IMR-90 (cell line): ENCODE measurements around the gene RANBP10. TPM values are rescaled to one million over a fixed set of nuclear protein-coding genes. Genes with fewer than 3 reads are reported as not detected.

ENCODE experiments used
- ATAC-seq: fragments of 200-7000 bp; cut with Tn5 transposase; 2 replicates; pipeline ENCODE4 v1.9.1; 2020; ENCODE audit warnings: low read depth, mild to moderate bottlenecking, moderate library complexity
- BruUV-seq: library from RNA; stranded (reverse); fragments of 400-500 nt; replicated peaks from 2 replicates; lab custom pipeline; 2021; lab: Mats Ljungman, UMichigan
- CTCF ChIA-PET: fragments of 300-600 bp; formaldehyde crosslinking; extraction: SDS; loops from one replicate; lab custom pipeline; 2021; ENCODE audit warnings: antibody characterized with exemption; lab: Yijun Ruan, JAX
- POLR2A ChIA-PET: fragments of 300-600 bp; sonication (Branson Sonifier 250); formaldehyde crosslinking; loops from one replicate; lab custom pipeline; 2022; ENCODE audit warnings: antibody characterized with exemption; ENCODE audit not compliant: unreplicated experiment; lab: Charles Lee
- DNase-seq: peaks from one replicate; pipeline ENCODE4 v3.0.0; 2013
- H2AFZ ChIP-seq: replicated peaks from 2 replicates; pipeline ENCODE3; 2013; ENCODE audit warnings: low read length, mild to moderate bottlenecking; ENCODE audit not compliant: poor library complexity
- H2AK5ac ChIP-seq: 2 replicates; pipeline ENCODE4 v1.6.1; 2013; ENCODE audit warnings: low read depth, low read length, inconsistent platforms
- H2AK9ac ChIP-seq: replicated peaks from 2 replicates; pipeline ENCODE3; 2013; ENCODE audit warnings: mild to moderate bottlenecking, low read depth, low read length, moderate library complexity; ENCODE audit not compliant: poor library complexity
- H2BK120ac ChIP-seq: 2 replicates; pipeline ENCODE4 v1.6.1; 2013; ENCODE audit warnings: low read depth, low read length, inconsistent platforms
- H2BK15ac ChIP-seq: 3 replicates; pipeline ENCODE4 v1.6.1; 2013; ENCODE audit warnings: low read depth, low read length, inconsistent platforms
- H2BK20ac ChIP-seq: 2 replicates; pipeline ENCODE4 v1.6.1; 2013; ENCODE audit warnings: low read depth, mild to moderate bottlenecking, inconsistent platforms, low read length, moderate library complexity
- H2BK5ac ChIP-seq: 2 replicates; pipeline ENCODE4 v1.6.1; 2013; ENCODE audit warnings: mild to moderate bottlenecking, low read depth, low read length, inconsistent platforms; ENCODE audit not compliant: poor library complexity, severe bottlenecking
- H3K14ac ChIP-seq: replicated peaks from 2 replicates; pipeline ENCODE4 v1.6.1; 2013; ENCODE audit warnings: low read depth, low read length, inconsistent platforms
- H3K18ac ChIP-seq: 2 replicates; pipeline ENCODE4 v1.6.1; 2013; ENCODE audit warnings: low read depth, low read length, control low read depth
- H3K23ac ChIP-seq: 2 replicates; pipeline ENCODE4 v1.6.1; 2013; ENCODE audit warnings: low read depth, low read length, inconsistent platforms
- H3K27ac ChIP-seq: 2 replicates; pipeline ENCODE4 v1.5.1; 2013; ENCODE audit warnings: mild to moderate bottlenecking, control low read depth, low read length; ENCODE audit not compliant: insufficient read depth
- H3K27me3 ChIP-seq: 2 replicates; pipeline ENCODE4 v1.6.1; 2013; ENCODE audit warnings: low read length; ENCODE audit not compliant: control insufficient read depth, insufficient read depth
- H3K36me3 ChIP-seq: 2 replicates; pipeline ENCODE4 v1.6.1; 2013; ENCODE audit warnings: low read length, mixed read lengths; ENCODE audit not compliant: control insufficient read depth, insufficient read depth
- H3K4ac ChIP-seq: 2 replicates; pipeline ENCODE4 v1.6.1; 2013; ENCODE audit warnings: low read depth, low read length, inconsistent platforms
- H3K4me1 ChIP-seq: 2 replicates; pipeline ENCODE4 v1.6.1; 2013; ENCODE audit warnings: low read length, mixed read lengths; ENCODE audit not compliant: control insufficient read depth, insufficient read depth
- H3K4me2 ChIP-seq: 2 replicates; pipeline ENCODE4 v1.6.1; 2013; ENCODE audit warnings: low read depth, mild to moderate bottlenecking, control low read depth, low read length, moderate library complexity
- H3K4me3 ChIP-seq: 2 replicates; pipeline ENCODE4 v1.5.1; 2013; ENCODE audit warnings: low read depth, mild to moderate bottlenecking, control low read depth, low read length, moderate library complexity; ENCODE audit not compliant: insufficient read depth
- H3K56ac ChIP-seq: 2 replicates; pipeline ENCODE4 v1.6.1; 2013; ENCODE audit warnings: low read length, inconsistent platforms; ENCODE audit not compliant: insufficient read depth; ENCODE audit errors: extremely low read depth
- H3K79me1 ChIP-seq, 2 experiments: 2 replicates each; pipeline ENCODE4 v1.6.1; 2013; ENCODE audit warnings: low read length in 2 of 2, inconsistent platforms in 1 of 2, low read depth in 1 of 2
- H3K9ac ChIP-seq: 2 replicates; pipeline ENCODE4 v1.6.1; 2013; ENCODE audit warnings: low read depth, low read length, control low read depth
- H3K9me1 ChIP-seq: 2 replicates; pipeline ENCODE4 v1.6.1; 2013; ENCODE audit warnings: low read length, inconsistent platforms; ENCODE audit not compliant: insufficient read depth
- H3K9me3 ChIP-seq: 2 replicates; pipeline ENCODE4 v1.6.1; 2013; ENCODE audit warnings: low read length; ENCODE audit not compliant: control insufficient read depth, insufficient read depth
- H4K20me1 ChIP-seq: 2 replicates; pipeline ENCODE4 v1.6.1; 2013; ENCODE audit warnings: low read length, inconsistent platforms; ENCODE audit not compliant: insufficient read depth
- H4K5ac ChIP-seq: 2 replicates; pipeline ENCODE4 v1.6.1; 2013; ENCODE audit warnings: mild to moderate bottlenecking, low read depth, low read length, control low read depth
- H4K8ac ChIP-seq, 2 experiments: 2 replicates each; pipeline ENCODE4 v1.6.1; 2013; ENCODE audit warnings: low read depth in 2 of 2, low read length in 2 of 2, control low read depth in 1 of 2, inconsistent platforms in 1 of 2
- H4K91ac ChIP-seq: 2 replicates; pipeline ENCODE4 v1.6.1; 2013; ENCODE audit warnings: low read depth, low read length, inconsistent platforms; ENCODE audit not compliant: insufficient read depth
- FOS ChIP-seq: fragments of 150-350 bp; IDR thresholded peaks from 2 replicates; pipeline ENCODE4 v1.6.1; 2016; ENCODE audit warnings: low read depth, low read length
- MAFK ChIP-seq: IDR thresholded peaks from 2 replicates; pipeline ENCODE4 v1.6.1; 2012; ENCODE audit warnings: low read depth, low read length, improper control_type of control experiment
- NFE2L2 ChIP-seq: fragments of 150-350 bp; IDR thresholded peaks from 2 replicates; pipeline ENCODE4 v1.6.1; 2016; ENCODE audit warnings: low read depth, mild to moderate bottlenecking, low read length
- RAD21 ChIP-seq: IDR thresholded peaks from 2 replicates; pipeline ENCODE4 v1.6.1; 2012; ENCODE audit warnings: low read length, improper control_type of control experiment
- SMC3 ChIP-seq: fragments of 150-350 bp; IDR thresholded peaks from 2 replicates; pipeline ENCODE4 v1.6.1; 2016; ENCODE audit warnings: low read depth, mild to moderate bottlenecking, antibody characterized with exemption, low read length, moderate library complexity
- WGBS, 2 experiments: methylation state at CpG; one replicate each; pipeline versions ENCODE4 v1.1.5 to v1.1.7; 2013; ENCODE audit warnings: missing lambda C conversion rate in 2 of 2; ENCODE audit not compliant: insufficient read length in 1 of 2; ENCODE audit errors: extremely low coverage in 2 of 2; 5-methylcytosine and 5-hydroxymethylcytosine counted together
- dilution Hi-C: fragments of 300-500 bp; cut with HindIII; formaldehyde crosslinking; loops from one replicate; pipeline ENCODE4 v1.14.3; 2018; ENCODE audit warnings: low sequenced_read_pairs; ENCODE audit not compliant: unreplicated experiment
- in situ Hi-C: fragments of 300-500 bp; cut with MboI; formaldehyde crosslinking; loops from 3 replicates; pipeline ENCODE4 v1.14.3; 2019; ENCODE audit warnings: low sequenced_read_pairs, inconsistent platforms, mixed read lengths
- intact Hi-C: fragments of 100-400 bp; cut with micrococcal nuclease; formaldehyde crosslinking; loops from 2 replicates; pipeline ENCODE4 v1.10.0; 2022
- polyA plus RNA-seq, 3 experiments: library from polyadenylated mRNA; depleted of rRNA; stranded (reverse); fragments of >200 nt; gene quantifications; 2 replicates each; pipeline ENCODE4 v1.2.3, GENCODE V29; 2012; ENCODE audit warnings: low replicate concordance in 1 of 3
- total RNA-seq: library from RNA; depleted of rRNA; stranded (reverse); fragments of >200 nt; gene quantifications from 2 replicates; pipeline ENCODE4 v1.2.3, GENCODE V29; 2012
- TF ChIP-seq, protein P1 (sequence below): conservative IDR thresholded peaks from 2 replicates; pipeline ENCODE4 v1.5.1; 2012; ENCODE audit warnings: mild to moderate bottlenecking, low read depth, low read length, improper control_type of control experiment
- TF ChIP-seq, protein P2 (sequence below): fragments of 150-350 bp; IDR thresholded peaks from 2 replicates; pipeline ENCODE4 v1.6.1; 2016; ENCODE audit warnings: low read depth, mild to moderate bottlenecking, low read length, moderate library complexity, borderline replicate concordance
- TF ChIP-seq, protein P3 (sequence below): fragments of 150-350 bp; IDR thresholded peaks from 2 replicates; pipeline ENCODE4 v1.6.1; 2017; ENCODE audit warnings: mild to moderate bottlenecking, antibody characterized with exemption, low read length, low read depth

Gene RANBP10
- total and polyA plus RNA-seq, 2 of the 4 experiments (the other 2 are of a cell fraction): 2.7 to 12.1 TPM

DNA sequence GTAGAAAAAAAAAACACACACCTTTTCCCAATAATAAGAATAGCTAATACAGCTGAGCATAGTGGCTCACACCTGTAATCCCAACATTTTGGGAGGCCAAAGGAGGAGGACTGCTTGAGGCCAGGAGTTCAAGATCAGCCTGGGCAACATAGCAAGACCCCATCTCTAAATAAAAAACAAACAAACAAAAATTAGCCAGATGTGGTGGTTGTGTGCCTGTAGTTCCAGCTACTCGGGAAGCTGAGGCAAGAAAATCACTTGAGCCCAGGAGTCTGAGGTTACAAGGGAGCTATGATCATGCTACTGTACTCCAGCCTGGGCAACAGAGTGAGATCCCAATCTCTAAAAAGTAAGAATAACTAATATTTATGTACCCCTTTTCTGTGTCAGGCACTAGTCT lies 44.4 kb downstream of the RANBP10 start:
- intact Hi-C loops: no loop called here
- H2AFZ ChIP-seq: no peak overlapping the region
- H3K9me1 ChIP-seq: peaks cover 9% of the 10 kb centered on the region; the same call in 1 of the 2 replicates
- in situ Hi-C loops: no loop called here
- H2BK5ac ChIP-seq: no peak overlapping the region
- H3K4me1 ChIP-seq: no peaks in the 10 kb centered on the region
- no peak overlapping the region for H3K4ac ChIP-seq
- H3K23ac ChIP-seq: no peak overlapping the region
- H3K27me3 ChIP-seq: no peaks in the 10 kb centered on the region
- no peak overlapping the region for H3K4me3 ChIP-seq
- BruUV-seq: no TSS peak
- no peak overlapping the region for H3K18ac ChIP-seq
- no peak overlapping the region for H3K27ac ChIP-seq
- CTCF ChIA-PET: no interaction called here
- TF ChIP-seq RAD21: no peak
- TF ChIP-seq, protein P1, sequence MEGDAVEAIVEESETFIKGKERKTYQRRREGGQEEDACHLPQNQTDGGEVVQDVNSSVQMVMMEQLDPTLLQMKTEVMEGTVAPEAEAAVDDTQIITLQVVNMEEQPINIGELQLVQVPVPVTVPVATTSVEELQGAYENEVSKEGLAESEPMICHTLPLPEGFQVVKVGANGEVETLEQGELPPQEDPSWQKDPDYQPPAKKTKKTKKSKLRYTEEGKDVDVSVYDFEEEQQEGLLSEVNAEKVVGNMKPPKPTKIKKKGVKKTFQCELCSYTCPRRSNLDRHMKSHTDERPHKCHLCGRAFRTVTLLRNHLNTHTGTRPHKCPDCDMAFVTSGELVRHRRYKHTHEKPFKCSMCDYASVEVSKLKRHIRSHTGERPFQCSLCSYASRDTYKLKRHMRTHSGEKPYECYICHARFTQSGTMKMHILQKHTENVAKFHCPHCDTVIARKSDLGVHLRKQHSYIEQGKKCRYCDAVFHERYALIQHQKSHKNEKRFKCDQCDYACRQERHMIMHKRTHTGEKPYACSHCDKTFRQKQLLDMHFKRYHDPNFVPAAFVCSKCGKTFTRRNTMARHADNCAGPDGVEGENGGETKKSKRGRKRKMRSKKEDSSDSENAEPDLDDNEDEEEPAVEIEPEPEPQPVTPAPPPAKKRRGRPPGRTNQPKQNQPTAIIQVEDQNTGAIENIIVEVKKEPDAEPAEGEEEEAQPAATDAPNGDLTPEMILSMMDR: no peak
- no peak for TF ChIP-seq NFE2L2
- TF ChIP-seq SMC3: no peak
- TF ChIP-seq, protein P2, sequence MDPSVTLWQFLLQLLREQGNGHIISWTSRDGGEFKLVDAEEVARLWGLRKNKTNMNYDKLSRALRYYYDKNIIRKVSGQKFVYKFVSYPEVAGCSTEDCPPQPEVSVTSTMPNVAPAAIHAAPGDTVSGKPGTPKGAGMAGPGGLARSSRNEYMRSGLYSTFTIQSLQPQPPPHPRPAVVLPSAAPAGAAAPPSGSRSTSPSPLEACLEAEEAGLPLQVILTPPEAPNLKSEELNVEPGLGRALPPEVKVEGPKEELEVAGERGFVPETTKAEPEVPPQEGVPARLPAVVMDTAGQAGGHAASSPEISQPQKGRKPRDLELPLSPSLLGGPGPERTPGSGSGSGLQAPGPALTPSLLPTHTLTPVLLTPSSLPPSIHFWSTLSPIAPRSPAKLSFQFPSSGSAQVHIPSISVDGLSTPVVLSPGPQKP: no peak
- no peak for TF ChIP-seq MAFK
- TF ChIP-seq, protein P3, sequence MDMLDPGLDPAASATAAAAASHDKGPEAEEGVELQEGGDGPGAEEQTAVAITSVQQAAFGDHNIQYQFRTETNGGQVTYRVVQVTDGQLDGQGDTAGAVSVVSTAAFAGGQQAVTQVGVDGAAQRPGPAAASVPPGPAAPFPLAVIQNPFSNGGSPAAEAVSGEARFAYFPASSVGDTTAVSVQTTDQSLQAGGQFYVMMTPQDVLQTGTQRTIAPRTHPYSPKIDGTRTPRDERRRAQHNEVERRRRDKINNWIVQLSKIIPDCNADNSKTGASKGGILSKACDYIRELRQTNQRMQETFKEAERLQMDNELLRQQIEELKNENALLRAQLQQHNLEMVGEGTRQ: no peak
- TF ChIP-seq FOS: no peak
- H3K9me3 ChIP-seq: no peaks in the 10 kb centered on the region
- H4K8ac ChIP-seq: no peak overlapping the region
- peaks cover 18% of the 10 kb centered on the region for H4K20me1 ChIP-seq
- H2AK9ac ChIP-seq: no peak overlapping the region
- H3K36me3 ChIP-seq: peaks cover 6% of the 10 kb centered on the region; the same call in 1 of the 2 replicates
- no peak overlapping the region for H2BK15ac ChIP-seq
- no peak overlapping the region for H4K91ac ChIP-seq
- no peak overlapping the region for H3K14ac ChIP-seq
- H3K56ac ChIP-seq: no peak overlapping the region
- H2AK5ac ChIP-seq: no peak overlapping the region
- no CpG with 5 or more reads among the region's 1 CpG for WGBS, 2 experiments
- POLR2A ChIA-PET: interaction anchor here (0.6 kb wide), 1 partner anchor 303 kb away, joined by 3 read pairs; no protein-coding TSS in a partner anchor
- no peak overlapping the region for H2BK120ac ChIP-seq
- dilution Hi-C loops: no loop called here
- no peak overlapping the region for H3K9ac ChIP-seq
- H2BK20ac ChIP-seq: no peak overlapping the region
- no peak overlapping the region for H4K5ac ChIP-seq
- peaks cover 8 to 40% of the 10 kb centered on the region in 2 experiments; a peak in 3 of 4 replicates for H3K79me1 ChIP-seq
- no peak for DNase-seq
- ATAC-seq: no peak
- H3K4me2 ChIP-seq: no peak overlapping the region
